Measurements from ENCODE around the gene WWC2. TPM values are rescaled to one million over a fixed set of nuclear protein-coding genes. Genes with fewer than 3 reads are reported as not detected.

WWC2 gene
- total RNA-seq, 4 donors from 2014 or later: 24.3 to 50.7 (median 41.8) TPM

DNA sequence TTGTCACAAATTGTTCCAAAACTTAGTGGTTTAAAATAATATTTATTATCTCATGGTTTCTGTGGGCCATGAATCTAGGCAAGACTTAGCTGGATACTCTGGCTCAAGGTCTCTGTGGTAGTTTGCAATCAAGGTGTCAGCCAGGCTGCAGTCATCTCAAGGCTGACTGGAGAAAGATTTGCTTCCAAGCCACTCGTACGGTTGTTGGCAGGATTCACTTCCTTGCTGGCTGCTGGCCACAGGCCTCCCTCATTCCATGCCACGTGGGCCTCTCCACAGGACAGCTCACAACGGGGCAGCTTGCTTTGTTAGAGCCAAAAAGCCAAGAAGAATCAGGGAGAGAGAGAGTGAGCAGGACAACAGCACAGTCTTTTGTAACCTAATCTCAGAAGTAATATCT, 101.4 kb downstream of the WWC2 start:
- TF ChIP-seq, protein P1, sequence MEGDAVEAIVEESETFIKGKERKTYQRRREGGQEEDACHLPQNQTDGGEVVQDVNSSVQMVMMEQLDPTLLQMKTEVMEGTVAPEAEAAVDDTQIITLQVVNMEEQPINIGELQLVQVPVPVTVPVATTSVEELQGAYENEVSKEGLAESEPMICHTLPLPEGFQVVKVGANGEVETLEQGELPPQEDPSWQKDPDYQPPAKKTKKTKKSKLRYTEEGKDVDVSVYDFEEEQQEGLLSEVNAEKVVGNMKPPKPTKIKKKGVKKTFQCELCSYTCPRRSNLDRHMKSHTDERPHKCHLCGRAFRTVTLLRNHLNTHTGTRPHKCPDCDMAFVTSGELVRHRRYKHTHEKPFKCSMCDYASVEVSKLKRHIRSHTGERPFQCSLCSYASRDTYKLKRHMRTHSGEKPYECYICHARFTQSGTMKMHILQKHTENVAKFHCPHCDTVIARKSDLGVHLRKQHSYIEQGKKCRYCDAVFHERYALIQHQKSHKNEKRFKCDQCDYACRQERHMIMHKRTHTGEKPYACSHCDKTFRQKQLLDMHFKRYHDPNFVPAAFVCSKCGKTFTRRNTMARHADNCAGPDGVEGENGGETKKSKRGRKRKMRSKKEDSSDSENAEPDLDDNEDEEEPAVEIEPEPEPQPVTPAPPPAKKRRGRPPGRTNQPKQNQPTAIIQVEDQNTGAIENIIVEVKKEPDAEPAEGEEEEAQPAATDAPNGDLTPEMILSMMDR (IDR thresholded peaks at IDR 0.05; ENCODE audit: low read depth): no peak

DNA sequence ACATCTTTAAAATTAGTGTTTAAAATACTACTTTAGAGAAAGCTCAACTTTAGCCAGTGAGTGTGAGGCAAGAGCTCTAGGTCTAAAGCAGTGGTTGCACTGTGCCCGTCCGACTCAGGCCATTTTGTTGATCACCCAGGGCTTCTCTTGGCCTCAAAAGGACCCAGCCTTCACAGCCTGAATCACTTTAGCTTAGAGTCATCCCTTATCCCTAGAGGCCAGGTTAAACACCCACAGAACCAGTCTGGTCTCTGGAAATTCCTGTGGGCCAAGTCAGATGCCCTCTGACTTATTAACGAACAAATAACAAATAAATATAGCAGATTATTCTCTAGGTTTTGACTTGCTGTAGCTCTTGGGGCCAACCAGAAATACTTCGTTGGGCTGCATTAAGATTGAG, 102.3 kb downstream of the WWC2 start:
- TF ChIP-seq, protein P1 (IDR thresholded peaks at IDR 0.05; ENCODE audit: low read depth): no peak

DNA sequence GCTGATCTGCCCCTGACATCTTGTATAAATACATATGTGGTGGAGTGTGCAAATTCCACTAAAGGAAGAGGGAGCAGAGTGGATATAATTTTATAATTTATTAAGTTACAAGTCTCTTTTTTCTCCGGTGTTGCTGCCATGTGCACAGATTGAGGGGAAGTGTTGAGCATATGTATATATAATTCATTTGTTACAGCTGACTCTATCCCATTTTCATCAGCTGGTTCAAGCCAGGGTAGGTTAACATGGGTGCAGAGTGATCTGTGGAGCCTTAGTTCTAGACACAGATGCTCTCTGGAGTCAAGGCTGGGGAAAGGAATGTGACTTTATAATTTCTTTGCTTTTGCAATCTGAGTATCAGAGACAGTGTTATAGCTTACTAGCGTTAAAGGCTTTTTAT, 103.5 kb downstream of the WWC2 start:
- TF ChIP-seq, protein P1 (IDR thresholded peaks at IDR 0.05; ENCODE audit: low read depth): no peak

DNA sequence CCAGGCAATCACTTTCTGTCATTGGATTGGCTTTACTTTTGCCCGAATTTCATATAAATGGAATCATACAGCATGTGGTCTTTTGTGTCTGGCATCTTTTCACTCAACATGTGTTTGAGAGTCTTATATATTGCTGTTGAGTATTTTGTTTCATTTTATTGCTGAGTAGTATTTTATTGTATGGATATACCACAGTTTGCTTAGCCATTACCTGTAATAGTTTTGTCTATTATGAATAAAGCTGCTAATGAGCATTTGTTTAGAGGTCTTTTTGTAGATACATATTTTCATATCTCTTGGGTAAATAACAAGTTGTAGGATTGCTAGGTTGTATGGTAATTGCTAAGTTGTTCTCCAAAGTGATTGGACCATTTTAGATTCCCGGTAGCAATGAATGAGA, 105.7 kb downstream of the WWC2 start:
- TF ChIP-seq, protein P1 (IDR thresholded peaks at IDR 0.05; ENCODE audit: low read depth): no peak

DNA sequence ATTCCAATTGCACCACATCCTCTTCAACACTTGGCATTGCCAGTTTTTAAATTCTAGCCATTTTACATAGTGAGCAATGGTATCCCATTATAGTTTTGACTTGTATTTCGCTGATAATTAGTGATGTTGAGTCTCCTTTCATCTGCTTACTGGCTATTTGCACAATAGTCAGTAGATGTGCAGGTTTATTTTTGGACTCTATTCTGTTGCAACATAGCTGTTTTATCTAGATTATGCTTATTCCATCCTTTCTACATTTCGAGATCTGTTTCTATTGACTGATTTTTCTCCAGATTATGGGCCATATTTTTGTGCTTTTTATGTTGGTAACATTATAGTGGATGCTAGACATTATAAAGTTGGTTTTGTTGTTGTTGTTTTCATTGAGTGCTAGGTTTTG, 106.1 kb downstream of the WWC2 start:
- TF ChIP-seq, protein P1 (IDR thresholded peaks at IDR 0.05; ENCODE audit: low read depth): no peak

DNA sequence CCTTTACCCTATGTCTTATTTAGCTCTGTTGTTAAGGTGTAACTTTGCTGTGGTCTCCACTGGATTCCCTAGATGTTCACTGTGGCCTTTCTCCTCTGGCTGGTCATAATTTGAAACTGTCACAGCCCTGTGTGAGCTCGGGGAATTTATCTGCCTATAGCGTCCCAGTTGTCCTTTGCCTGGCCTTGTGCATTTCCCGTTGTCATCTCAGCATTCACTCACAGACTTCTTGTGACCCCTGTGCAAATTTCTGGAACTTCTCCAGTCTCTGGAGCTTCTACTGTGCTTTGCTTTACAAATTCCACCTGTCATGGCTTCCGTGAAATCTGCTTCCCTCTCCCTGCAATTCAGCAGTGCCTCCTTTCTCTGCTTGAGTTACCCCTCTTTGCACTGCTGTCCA, 106.7 kb downstream of the WWC2 start:
- TF ChIP-seq, protein P1 (IDR thresholded peaks at IDR 0.05; ENCODE audit: low read depth): no peak

DNA sequence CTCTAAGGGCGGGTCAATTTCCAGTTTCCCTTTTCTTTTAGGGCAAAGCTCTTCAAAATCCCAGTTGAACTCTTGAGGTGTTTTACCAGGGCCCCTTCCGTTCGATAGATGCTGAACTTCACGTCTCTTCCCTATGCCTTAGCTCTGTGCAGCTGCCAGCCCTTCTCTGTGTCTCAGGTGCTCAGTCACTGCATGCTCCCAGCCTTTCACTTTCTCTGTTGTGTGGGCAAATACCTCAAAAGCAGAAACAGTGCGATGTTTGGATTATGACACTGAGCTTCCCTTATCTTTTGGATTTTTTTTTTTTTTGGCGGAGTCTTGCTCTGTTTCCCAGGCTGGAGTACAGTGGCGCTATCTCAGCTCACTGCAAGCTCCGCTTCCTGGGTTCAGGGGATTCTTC, 112.5 kb downstream of the WWC2 start:
- TF ChIP-seq, protein P1 (IDR thresholded peaks at IDR 0.05; ENCODE audit: low read depth): no peak

Data from subcutaneous adipose tissue (tissue), 4 donors.